AG04449 (cell line): ENCODE measurements around the gene TFAP2C.

ENCODE experiments used
- CTCF ChIA-PET: fragments of 350-600 bp; formaldehyde crosslinking; extraction: SDS; loops from one replicate; lab custom pipeline; 2021; ENCODE audit warnings: antibody characterized with exemption; lab: Yijun Ruan, JAX
- POLR2A ChIA-PET: fragments of 400-600, 350-600 bp; formaldehyde crosslinking; extraction: SDS; loops from one replicate; lab custom pipeline; 2020; ENCODE audit warnings: antibody characterized with exemption, inconsistent platforms; lab: Yijun Ruan, JAX
- DNase-seq: peaks from one replicate; pipeline ENCODE4 v3.0.0-alpha.2; 2010; ENCODE audit warnings: low read depth, low spot score
- H3K4me3 ChIP-seq: 2 replicates; pipeline ENCODE4 v1.5.1; 2011; ENCODE audit warnings: low read depth, mild to moderate bottlenecking, control low read depth, low read length
- TF ChIP-seq, protein P1 (sequence below): IDR thresholded peaks from one replicate; pipeline ENCODE4 v1.5.1; 2011; ENCODE audit warnings: mild to moderate bottlenecking, moderate library complexity, low read length, control low read depth, inconsistent platforms; ENCODE audit not compliant: insufficient read depth; ENCODE audit errors: missing control alignments

The TFAP2C gene

DNA sequence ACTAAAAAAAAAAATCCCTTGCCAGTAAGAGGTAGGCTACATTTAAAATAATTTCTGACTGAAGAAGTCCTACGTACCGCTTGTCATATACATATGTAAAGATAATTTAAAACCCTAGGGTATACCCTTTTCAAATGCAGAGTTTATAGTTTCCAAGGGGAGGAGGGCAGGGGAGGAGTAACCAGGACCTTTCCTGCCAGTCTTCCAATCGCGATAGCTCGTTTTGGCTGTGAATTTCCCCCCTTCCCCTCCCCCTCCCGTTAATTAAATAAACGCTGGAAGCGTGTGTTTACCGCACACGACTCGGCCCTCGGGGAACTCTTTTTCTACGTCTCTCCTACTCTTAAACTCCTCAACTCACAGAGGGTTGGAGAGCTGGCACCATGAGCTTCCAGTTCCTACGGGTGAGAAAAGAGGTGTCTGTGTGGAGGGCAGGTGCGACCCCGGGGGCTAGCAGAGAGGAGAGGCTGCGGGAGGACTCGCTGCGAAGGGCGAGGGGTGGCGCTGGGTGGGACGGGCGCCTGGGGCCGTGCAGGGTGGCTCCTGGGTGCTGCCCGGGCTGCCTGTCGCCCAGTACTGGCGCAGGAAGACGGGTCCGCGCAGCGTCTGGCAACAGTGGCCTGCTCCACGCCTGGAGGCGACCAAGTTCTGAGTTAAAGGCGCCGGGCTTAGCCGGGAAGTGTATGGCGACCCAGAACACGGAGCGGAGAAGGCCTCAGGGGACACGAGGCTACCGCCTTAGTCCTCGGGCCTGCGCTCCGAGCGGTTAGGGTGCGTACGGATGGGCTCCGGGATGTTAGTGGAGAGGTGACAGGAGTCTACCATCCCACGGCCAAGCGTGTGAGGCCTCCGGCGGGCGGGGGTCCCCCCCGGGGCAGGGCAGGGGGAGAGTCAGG lies 4.1 kb upstream of the TFAP2C start:
- POLR2A ChIA-PET = no interaction called here
- no peak overlapping the region for H3K4me3 ChIP-seq
- TF ChIP-seq, protein P1, sequence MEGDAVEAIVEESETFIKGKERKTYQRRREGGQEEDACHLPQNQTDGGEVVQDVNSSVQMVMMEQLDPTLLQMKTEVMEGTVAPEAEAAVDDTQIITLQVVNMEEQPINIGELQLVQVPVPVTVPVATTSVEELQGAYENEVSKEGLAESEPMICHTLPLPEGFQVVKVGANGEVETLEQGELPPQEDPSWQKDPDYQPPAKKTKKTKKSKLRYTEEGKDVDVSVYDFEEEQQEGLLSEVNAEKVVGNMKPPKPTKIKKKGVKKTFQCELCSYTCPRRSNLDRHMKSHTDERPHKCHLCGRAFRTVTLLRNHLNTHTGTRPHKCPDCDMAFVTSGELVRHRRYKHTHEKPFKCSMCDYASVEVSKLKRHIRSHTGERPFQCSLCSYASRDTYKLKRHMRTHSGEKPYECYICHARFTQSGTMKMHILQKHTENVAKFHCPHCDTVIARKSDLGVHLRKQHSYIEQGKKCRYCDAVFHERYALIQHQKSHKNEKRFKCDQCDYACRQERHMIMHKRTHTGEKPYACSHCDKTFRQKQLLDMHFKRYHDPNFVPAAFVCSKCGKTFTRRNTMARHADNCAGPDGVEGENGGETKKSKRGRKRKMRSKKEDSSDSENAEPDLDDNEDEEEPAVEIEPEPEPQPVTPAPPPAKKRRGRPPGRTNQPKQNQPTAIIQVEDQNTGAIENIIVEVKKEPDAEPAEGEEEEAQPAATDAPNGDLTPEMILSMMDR = no peak
- CTCF ChIA-PET = interaction anchor here (0.9 kb wide), 1 partner anchor 348 kb away, joined by 3 read pairs; no protein-coding TSS in a partner anchor
- DNase-seq = no peak

DNA sequence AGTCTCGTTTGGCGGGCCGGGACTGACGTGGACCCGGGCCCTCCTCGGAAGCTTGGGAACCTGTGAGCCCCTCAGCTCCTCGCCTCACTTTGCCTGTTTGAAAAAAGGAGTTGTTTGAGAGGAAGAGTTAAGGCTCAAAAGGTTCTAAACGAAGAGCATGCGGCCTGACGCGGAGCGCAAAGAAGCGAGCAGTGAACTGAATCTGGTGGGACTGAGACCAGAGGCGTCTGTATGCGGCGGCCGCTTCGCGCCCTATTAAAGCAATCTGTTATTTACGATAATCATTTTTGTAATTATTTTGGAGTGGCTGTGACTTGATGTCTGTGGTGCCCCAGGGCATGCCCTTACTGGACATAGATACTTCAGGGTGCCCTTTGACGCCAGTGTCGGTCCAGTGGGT lies 3.3 kb upstream of the TFAP2C start:
- TF ChIP-seq, protein P1 = no peak
- ChIA-PET CTCF (no interaction called here), POLR2A (no interaction called here)
- DNase-seq = no peak
- no peak overlapping the region for H3K4me3 ChIP-seq

DNA sequence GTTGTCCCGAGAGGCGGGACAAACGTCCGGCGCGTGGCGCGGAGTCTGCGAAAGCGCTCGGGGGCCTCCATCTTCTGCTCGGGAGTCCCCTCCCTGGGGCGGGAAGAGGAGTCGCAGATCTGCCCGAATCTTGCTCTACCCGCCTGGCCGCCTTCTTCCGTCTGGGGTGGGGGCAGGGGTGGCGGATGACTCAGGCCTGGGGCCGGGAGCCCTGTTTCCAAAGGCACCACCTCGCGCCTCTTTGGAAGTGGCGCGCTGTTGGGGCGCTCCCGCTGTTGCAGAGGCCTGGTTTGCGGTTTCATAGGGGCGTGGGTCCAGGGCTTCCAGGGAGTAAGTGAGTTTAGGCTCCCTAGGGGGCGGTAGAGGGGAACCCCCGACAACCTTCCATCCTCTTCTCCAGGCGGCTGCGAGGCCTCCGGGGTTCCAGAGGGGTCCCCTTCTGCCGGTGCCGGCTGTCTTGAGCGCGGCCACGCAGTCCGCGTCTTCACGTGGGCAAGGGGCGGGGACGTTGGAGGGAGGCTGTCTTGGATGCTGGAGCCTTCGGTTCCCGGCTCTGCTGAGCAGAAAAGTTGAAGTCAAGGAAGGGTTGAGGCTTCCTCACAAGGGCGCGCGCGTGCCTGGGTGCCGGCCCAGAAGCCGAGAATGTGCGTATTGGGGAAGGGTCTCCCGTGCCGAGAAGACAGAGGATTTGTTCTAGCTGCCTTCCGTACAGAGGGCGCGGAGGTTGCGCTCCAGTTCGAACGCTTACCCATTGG lies 2.6 kb upstream of the TFAP2C start:
- H3K4me3 ChIP-seq = no peak overlapping the region; the same call in 1 of the 2 replicates
- DNase-seq = no peak
- ChIA-PET POLR2A (no interaction called here), CTCF (no interaction called here)
- TF ChIP-seq, protein P1 = peak; percentile 52

DNA sequence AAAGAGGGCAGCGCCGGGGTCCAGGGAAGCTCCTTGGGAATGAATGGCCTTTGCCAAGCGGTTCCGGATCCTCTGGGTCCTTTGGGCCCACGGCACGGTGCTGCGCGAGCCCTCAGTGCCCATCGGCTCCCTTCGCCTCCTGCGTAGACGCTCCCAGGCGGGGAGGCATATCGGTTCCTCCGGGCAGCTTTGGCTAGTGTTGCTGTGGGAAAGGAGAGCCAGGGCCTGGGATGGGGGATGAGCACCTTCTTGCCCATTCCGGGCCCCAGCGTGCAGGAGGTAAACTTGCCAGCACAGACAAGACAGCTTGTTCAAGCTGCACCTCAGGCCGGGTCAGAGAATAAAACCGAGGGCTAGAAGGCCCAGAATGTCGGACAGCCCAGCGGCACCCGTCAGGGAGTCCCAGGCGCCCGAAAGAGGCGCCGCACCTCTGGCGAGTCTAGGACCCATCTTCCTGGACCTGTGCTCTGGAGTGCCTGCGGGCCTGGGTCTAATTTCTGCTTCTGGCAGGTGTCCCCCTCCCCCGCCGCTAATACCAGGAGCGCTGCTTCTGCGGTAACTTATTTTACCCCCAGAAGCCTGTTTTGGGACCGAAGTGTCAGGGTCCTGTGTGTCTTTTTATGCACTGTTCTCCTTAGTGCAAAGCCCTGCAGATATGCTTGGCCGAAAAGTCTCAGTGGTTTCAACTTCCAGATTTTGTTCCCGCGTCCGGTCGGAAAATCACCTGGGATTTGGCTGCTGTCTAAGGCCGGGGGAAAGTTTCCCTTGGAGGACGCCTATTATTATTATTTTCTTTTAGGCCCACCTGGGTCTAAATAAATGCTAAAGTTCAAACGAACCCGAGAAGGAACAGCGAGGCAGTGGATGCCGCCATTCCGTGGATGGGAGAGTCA lies 1.7 kb upstream of the TFAP2C start:
- no peak for DNase-seq
- CTCF ChIA-PET = interaction anchor here (1.4 to 1.5 kb wide), 2 partner anchors 12 to 453 kb away, joined by 3 to 4 read pairs; no protein-coding TSS in a partner anchor
- POLR2A ChIA-PET = no interaction called here
- TF ChIP-seq, protein P1 = no peak
- no peak overlapping the region for H3K4me3 ChIP-seq

DNA sequence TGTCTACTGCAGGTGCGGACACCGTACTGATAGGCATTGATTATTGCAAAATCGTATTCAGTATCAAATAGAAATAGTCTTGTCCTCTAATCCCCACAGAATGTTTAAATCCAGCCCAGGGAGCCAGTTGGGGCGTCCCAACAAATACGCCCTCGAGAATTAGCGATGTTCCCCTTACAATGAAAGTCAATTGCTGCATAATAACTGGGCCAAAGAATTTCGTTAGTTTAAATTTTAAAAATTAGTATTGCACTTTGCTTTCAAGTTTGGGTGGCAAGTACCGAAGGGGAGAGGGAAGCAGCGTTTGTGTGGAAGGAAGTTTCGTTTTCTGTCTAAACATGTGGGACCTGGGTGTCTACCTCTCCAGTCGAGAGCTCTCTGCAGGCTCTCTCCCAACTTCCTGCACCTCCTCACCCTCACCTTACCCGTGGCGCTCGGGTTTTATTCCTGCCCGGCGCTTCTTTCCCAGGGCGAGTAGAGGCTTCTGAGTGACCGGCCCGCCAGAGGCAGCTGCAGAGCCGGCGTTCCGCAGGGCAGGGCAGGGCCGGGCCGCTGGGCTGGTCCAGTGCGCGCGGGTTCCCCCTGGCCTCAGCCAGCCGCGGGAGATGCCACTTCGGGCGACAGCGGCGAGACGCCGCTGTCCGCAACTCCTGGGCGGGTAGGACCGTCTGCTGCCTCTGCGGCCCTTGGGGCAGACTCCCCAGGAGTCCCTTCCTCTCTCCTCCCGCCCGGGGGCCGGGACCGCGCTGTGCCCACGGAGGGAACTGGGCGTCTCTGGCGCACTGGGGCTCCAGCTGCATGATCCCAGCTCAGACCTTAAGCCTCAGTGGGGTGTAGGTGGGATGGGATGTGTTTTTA lies 862 bp upstream of the TFAP2C start:
- POLR2A ChIA-PET = no interaction called here
- peak overlapping the region; percentile 78 for H3K4me3 ChIP-seq
- CTCF ChIA-PET = interaction anchor here (1.4 to 2.6 kb wide), 4 partner anchors 13 to 453 kb away, joined by 3 to 33 read pairs (median 4); no protein-coding TSS in a partner anchor
- TF ChIP-seq, protein P1 = no peak
- DNase-seq = no peak
